SK-MEL-5 (cell line): ENCODE measurements around the gene DNAH14. TPM values are rescaled to one million over a fixed set of nuclear protein-coding genes. Genes with fewer than 3 reads are reported as not detected.

Source experiments
- DNase-seq: peaks from one replicate; pipeline ENCODE4 v3.0.0-alpha.2; 2016; ENCODE audit warnings: low read depth, low spot score
- in situ Hi-C: cut with HindIII; loops from 2 replicates; pipeline ENCODE4 v1.10.0; 2016; ENCODE audit warnings: low sequenced_read_pairs, high pct_unique_total_duplicates, low pct_unique_long_range_greater_than_20kb
- total RNA-seq: library from RNA; depleted of rRNA; stranded (reverse); fragments of >200 nt; shearing (Covaris generic); gene quantifications from 2 replicates; pipeline ENCODE4 v1.2.3, GENCODE V29; 2014

DNAH14 gene
- total RNA-seq, 1 experiment from 2014 or later, result 85.4 TPM

GRCh38 chr1:225342695-225343094 is 413.2 kb downstream of the DNAH14 start:
- in situ Hi-C loops, result no loop called here
- DNase-seq, result no peak

GRCh38 chr1:225343618-225344017 is 414.1 kb downstream of the DNAH14 start:
- peak; percentile 54 for DNase-seq
- in situ Hi-C loops, result no loop called here

DNA sequence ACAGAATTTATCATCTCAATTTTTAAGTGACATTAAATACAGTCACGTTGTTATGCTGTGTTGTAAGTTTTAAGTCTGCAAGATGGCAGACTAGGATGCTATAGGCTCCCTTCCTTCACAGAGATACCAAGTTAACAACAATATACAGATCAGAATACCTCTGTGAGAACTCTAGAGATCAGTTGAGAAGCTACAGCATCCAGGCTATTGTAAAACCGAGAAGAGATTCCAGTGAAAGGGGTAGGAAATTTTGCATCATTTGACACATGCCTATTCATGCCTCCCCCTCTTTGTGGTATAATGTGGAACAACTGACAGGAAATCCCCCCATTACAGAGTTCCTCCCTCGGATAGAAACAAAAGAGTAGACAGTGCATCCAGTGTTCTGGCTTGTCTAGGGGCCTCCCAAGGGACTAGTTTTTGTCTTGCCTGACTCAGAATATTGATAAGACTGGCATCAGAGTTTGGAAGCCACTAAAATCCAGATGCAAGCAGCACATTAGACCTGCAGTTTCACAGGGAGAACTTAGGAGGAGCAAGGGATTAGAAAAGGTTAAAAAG is 417.7 kb downstream of the DNAH14 start:
- peak; percentile 96 for DNase-seq
- in situ Hi-C loops, result no loop called here

- DNase-seq, result no peak
- in situ Hi-C loops, result no loop called here
Observed at GRCh38 chr1:225348400-225348799, 418.9 kb downstream of the DNAH14 start.

DNA sequence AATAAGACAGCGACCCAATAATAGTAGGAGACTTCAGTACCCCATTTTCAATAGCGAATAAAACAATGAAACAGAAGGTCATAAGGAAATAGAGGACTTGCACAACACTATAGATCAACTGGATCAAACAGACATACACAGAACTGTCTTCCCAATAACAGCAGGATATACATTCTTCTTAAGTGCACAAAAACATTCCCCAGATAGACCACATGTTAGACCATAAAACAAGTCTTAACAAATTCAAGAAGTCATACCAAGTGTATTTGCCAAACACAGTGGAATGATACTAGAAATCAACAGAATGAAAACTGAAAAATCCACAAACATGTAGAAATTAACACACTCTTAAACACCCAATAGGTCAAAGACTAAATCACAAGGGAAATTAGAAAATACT is 420.4 kb downstream of the DNAH14 start:
- DNase-seq, result no peak
- in situ Hi-C loops, result no loop called here

- in situ Hi-C loops, result no loop called here
- DNase-seq, result no peak
Observed at GRCh38 chr1:225350872-225351271, 421.4 kb downstream of the DNAH14 start.

- DNase-seq, result no peak
- in situ Hi-C loops, result no loop called here
Observed at GRCh38 chr1:225354906-225355305, 425.4 kb downstream of the DNAH14 start.

DNA sequence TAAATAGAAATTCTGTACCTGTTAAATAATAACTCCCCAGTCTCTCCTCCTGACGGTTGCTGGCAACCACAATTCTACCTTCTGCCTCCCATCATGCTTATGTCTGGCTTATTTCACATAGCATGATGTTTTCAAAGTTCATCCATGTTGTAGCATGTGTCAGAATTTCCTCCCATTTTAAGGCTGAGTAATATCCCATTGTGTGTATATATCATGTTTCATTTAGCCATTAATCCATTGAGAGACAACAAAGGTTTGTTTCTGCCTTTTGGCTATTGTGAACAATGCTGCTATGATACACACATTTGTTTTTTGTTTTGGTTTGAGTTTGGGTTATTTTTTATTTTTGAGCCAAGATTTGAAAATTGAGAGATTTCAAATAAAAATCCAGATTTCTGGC is 426.4 kb downstream of the DNAH14 start:
- in situ Hi-C loops, result no loop called here
- no peak for DNase-seq

DNA sequence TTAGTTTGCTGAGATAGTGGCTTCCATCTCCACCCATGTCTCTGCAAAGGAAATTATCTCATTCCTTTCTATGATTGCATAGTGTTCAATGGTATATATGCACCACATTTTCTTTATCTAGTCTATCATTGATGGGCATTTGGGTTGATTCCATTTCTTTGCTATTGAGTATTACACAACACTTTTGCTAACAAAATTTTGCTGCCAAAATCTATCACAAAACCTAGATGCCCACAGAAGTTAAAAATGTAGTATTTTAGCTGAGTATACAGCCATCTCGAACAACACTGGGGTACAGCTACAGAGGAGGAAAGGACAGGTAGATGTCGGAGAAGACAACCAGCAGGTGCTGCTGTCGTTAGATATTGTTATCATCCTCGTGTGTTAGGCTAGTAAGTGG is 430.6 kb downstream of the DNAH14 start:
- in situ Hi-C loops, result no loop called here
- no peak for DNase-seq

DNA sequence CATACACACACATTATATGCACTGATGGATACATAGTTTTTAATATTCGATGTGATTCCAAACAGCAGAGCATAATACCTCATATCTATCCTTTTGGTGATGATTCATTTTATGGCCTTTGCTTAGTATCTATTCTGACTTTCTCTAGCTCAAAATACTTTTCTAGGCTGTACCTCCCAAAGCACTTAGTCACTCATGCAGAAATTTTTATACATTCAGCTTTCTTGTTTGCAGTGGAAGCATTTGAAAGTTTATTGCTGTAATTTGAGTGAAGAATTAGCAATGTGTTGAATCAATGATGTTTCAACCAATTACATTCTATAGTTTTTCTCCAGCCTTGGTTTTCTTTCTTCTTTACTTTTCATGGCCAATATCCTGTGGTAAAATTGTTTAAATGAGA is 431.7 kb downstream of the DNAH14 start:
- in situ Hi-C loops, result no loop called here

DNA sequence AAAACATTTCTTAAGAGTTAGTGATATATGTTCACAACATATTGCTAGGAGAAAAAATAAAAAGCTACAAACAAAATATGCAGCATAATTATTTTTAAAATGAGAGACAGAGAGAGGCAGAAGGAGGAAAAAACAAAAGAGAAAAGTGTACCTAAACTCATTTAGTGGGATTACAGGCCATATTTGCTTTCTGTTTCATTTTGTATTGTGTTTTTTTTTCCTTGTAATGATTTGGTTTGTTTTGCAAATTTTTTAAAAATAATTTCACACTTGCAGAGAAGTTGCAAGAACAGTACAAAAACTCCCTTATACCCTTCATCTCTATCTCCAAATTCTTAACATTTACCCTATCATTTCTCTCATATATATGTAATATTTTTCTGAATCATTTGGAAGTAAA is 433.3 kb downstream of the DNAH14 start:
- in situ Hi-C loops, result no loop called here
- DNase-seq, result no peak

More for the DNA sequence above, 431.7 kb downstream of the DNAH14 start:
- no peak for DNase-seq

DNA sequence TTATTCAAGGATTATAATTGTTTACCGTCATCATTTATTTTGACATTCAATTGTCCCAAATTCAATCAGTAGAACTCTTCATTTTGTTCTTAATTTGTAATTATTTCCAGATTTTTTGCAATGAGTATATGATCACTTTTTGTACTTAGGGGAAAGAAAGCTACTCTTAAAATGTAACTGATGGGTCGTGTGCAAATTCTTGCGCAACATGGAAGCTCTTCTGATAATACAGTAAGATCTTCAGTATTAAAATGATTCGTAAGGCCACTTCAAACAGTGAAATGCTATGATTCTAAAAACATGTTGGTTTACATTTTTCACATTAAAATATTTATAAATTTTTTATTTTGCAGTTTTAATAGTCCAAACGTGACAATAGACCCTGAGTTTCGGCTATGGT is 435.0 kb downstream of the DNAH14 start:
- no peak for DNase-seq
- in situ Hi-C loops, result no loop called here

DNA sequence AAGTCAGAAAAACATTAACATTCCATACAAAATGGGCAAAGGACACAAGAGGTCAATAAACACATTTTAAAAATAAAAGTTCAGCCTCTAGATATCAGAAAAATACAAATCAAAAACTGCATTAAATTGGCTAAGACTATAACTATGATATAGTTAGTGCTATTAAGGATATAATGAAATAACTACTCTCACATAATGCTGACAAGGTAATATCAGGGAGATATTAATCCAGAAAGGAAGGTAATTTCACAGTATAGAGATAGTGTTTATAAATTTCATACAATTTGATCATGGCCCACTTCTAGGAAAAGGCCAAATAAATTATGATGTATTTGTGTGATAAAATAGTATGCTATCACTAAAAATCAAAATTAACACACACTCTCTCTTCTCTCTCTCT is 436.5 kb downstream of the DNAH14 start:
- DNase-seq, result no peak
- in situ Hi-C loops, result no loop called here

- in situ Hi-C loops, result no loop called here
- no peak for DNase-seq
Observed at GRCh38 chr1:225366552-225366951, 437.1 kb downstream of the DNAH14 start.

DNA sequence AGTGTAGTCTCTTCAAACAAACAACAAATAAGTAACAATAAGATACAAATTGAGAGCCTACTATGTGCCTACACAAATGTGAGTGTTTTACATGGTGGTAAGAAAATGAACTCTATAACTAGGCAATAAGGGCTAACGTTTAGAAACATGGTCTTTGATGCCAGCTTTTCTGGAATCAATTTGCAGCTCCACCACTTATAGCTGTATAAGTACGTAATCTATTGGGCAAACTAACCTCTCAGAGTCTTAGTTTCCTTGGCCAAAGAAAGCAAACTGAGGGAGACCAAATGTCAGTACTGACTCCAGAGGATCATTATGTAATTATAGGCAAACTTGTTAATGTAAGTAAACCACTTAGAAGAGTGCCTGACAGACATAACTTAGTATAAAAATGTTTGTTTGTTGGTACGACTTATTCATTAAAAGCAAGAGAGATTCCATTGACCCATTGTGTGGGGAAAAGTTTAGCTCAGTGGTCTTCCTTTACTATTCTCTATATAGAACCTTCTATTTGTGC is 438.6 kb downstream of the DNAH14 start:
- in situ Hi-C loops, result no loop called here
- DNase-seq, result no peak

- in situ Hi-C loops, result no loop called here
- no peak for DNase-seq
Observed at GRCh38 chr1:225371366-225372010, 442.0 kb downstream of the DNAH14 start.

- DNase-seq, result no peak
- in situ Hi-C loops, result no loop called here
Observed at GRCh38 chr1:225373155-225373554, 443.7 kb downstream of the DNAH14 start.

DNA sequence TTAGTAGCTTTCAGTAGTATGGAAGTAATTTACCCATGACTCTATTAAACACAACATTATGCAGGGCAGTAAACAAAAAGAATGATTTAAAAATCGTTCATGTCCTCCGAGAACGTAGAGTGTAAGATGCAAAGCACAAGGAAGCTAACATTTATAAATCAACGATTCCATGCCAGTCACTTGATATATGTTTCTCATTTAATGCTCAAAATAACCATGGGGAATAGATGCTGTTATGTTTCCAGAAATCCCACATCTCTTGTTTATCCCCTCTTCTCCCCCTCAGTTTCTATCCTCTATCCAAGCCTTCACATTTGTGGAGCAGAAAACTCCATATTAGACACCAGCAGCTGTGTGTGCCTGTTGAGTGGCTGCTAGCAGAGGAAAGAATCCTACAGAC is 445.5 kb downstream of the DNAH14 start:
- in situ Hi-C loops, result no loop called here
- DNase-seq, result no peak

- no peak for DNase-seq
- in situ Hi-C loops, result no loop called here
Observed at GRCh38 chr1:225378880-225379279, 449.4 kb downstream of the DNAH14 start.
